NCI-H524 (cell line): ENCODE measurements around the gene PPIE.

Experiments
- DNase-seq, 2 experiments: peaks; one replicate each; lab custom pipeline; 2025; lab: John Stamatoyannopoulos, UW

The PPIE gene

GRCh38 chr1:39720094-39720999 is 18.3 kb upstream of the PPIE start:
- DNase-seq: peak; percentile 25 to 74

- no peak for DNase-seq
These were observed 17.0 kb upstream of the PPIE start for GRCh38 chr1:39721664-39722063.

GRCh38 chr1:39722495-39722894 is 16.2 kb upstream of the PPIE start:
- no peak for DNase-seq

- no peak for DNase-seq
These were observed 12.1 kb upstream of the PPIE start for GRCh38 chr1:39726600-39726999.

GRCh38 chr1:39727221-39727931 is 11.3 kb upstream of the PPIE start:
- DNase-seq: no peak

GRCh38 chr1:39727932-39728317 is 10.8 kb upstream of the PPIE start:
- no peak for DNase-seq

GRCh38 chr1:39729030-39729429 is 9.7 kb upstream of the PPIE start:
- DNase-seq: no peak

- DNase-seq: no peak
These were observed 8.8 kb upstream of the PPIE start for GRCh38 chr1:39729842-39730241.

- no peak for DNase-seq
These were observed 6.0 kb upstream of the PPIE start for GRCh38 chr1:39732730-39733129.

GRCh38 chr1:39733161-39733560 is 5.5 kb upstream of the PPIE start:
- peak in 1 of 2 experiments; percentile 17 for DNase-seq

- no peak for DNase-seq
These were observed 3.0 kb upstream of the PPIE start for GRCh38 chr1:39735731-39736130.

GRCh38 chr1:39737546-39738169 is 1.0 kb upstream of the PPIE start:
- no peak for DNase-seq

- DNase-seq: no peak
These were observed 6.5 kb downstream of the PPIE start for GRCh38 chr1:39745016-39745670.

- no peak for DNase-seq
These were observed 12.9 kb downstream of the PPIE start for GRCh38 chr1:39751595-39751994.

- no peak for DNase-seq
These were observed 14.0 kb downstream of the PPIE start for GRCh38 chr1:39752703-39753102.

- no peak for DNase-seq
These were observed 14.7 kb downstream of the PPIE start for GRCh38 chr1:39753132-39754025.

GRCh38 chr1:39754026-39754570 is 15.4 kb downstream of the PPIE start:
- DNase-seq: no peak

GRCh38 chr1:39754906-39755504 is 16.3 kb downstream of the PPIE start:
- peak; percentile 45 to 83 for DNase-seq

- peak in 1 of 2 experiments; percentile 77 for DNase-seq
These were observed 17.4 kb downstream of the PPIE start for GRCh38 chr1:39755965-39756659.

- DNase-seq: no peak
These were observed 18.8 kb downstream of the PPIE start for GRCh38 chr1:39757501-39757900.
